ENCODE results near the gene BUB1.
A peak's percentile ranks its signal among the peaks of the same experiment; 100 is the strongest.
"Not testable (repeated sequence)": the region's sequence is repeated elsewhere in the genome, so short reads cannot be mapped to it uniquely, and the experiment has no call there.

BUB1 gene

GRCh38 chr2:110695146-110695898 lies 17.5 kb upstream of the BUB1 start:
- DNase-seq; intact Hi-C loops (cut with DNase I): not testable (repeated sequence)

DNA sequence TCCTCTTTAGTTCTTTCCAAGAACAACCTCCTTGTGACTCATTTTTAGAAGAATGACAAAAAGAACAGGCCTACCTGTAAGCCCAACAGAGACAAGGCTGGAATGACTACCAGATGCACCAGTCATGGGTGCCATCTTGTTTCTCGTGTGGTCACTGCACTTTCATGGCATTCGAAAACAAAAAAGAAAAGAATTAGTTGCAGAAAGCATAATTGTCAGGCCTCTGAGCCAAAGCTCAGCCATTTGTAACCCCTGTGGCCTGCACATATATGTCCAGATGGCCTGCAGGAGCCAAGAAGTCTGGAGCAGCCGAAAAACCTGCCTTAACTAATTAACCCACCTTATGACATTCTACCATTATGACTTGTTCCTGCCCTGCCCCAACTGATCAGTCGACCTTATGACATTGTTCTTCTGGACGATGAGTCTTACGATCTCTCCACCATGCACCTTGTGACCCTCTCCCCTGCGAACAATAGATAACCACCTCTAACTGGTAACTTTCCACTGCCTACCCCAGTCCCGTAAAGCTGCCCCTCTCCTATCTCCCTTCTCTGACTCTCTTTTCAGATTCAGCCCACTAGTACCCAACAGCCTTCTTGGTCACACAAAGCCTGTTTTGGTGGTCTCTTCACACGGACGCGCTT lies 13.9 kb upstream of the BUB1 start:
- no peak for DNase-seq
- intact Hi-C loops (cut with DNase I), result no loop called here

DNA sequence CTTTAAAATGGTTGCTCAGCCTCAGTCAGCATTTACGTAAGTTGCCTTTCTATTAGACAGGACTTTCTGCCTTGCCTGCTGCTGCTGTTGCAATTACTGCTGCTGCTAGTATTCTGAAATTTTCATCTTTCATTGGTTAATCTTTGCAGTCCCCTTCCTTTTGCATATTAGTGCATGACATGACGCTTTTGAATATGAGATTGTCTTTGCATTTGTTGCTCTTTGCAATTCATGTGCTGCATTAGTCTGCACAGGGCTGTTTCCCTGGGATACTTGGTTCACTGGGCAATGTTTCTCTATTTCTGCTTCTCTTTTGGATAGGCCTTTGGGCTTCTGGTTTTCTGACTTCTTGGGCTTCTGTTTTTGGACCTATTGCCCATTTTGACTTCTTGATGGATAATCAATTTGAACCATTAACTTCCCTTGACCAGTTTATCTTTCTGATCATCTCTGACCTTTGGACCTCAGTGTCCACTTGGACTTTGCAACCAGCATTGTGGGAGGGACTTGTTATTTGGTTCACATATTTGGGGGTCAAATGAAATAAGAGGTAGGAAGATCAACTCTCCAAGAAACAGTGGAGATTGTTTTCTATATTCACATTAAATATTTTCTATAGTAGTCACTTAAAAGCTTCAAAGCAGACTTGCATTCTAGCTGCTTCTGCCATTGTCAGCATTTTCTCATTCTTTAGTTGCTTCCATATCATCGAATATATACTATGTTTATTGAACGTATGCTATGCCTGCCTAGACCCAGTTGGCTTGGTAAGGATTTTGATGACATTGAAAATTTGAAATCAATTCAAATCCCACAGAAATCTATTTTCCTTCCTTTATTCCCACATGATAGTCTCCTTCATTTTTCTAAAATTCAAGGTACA lies 12.5 kb upstream of the BUB1 start:
- intact Hi-C loops (cut with DNase I), result no loop called here

GRCh38 chr2:110688594-110689091 lies 10.8 kb upstream of the BUB1 start:
- no peak for DNase-seq

More for the DNA sequence above, 12.5 kb upstream of the BUB1 start:
- DNase-seq, result no peak

GRCh38 chr2:110687775-110688484 lies 10.1 kb upstream of the BUB1 start:
- DNase-seq; intact Hi-C loops (cut with DNase I): not testable (repeated sequence)

More at GRCh38 chr2:110688594-110689091, 10.8 kb upstream of the BUB1 start:
- intact Hi-C loops (cut with DNase I), result no loop called here

- intact Hi-C loops (cut with DNase I), result no loop called here
- no peak for DNase-seq
Observed at GRCh38 chr2:110682872-110683271, 5.0 kb upstream of the BUB1 start.

GRCh38 chr2:110682267-110682666 lies 4.4 kb upstream of the BUB1 start:
- intact Hi-C loops (cut with DNase I), result no loop called here
- DNase-seq, result no peak

DNA sequence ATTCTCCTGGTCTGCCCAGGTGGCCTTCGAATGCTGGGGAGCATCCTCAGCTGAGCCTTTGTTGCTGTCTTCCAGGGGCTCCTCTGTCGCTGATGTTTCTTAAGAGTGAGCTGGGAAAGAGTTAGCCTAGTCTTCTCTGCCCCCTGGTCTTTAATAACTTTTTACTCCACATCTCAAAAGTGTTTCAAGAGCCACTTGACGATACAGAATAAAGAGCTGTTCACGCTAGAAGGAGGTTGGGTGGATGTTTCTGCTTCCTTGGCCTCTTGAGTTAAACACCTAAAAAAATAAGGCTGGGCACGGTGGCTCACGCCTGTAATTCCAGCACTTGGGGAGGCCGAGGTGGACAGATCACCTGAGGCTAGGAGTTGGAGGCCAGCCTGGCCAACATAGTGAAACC lies 2.8 kb upstream of the BUB1 start:
- intact Hi-C loops (cut with DNase I), result no loop called here
- no peak for DNase-seq

GRCh38 chr2:110679865-110680264 lies 2.0 kb upstream of the BUB1 start:
- no peak for DNase-seq
- intact Hi-C loops (cut with DNase I), result no loop called here

- intact Hi-C loops (cut with DNase I), result no loop called here
- peak in 2 of 42 donors; percentile 6 to 12 for DNase-seq
Observed at GRCh38 chr2:110679337-110679707, 1.5 kb upstream of the BUB1 start.

- intact Hi-C loops (cut with DNase I), result no loop called here
- DNase-seq, result peak in 40 of 42 donors; percentile 12 to 74 (median 43)
Observed at GRCh38 chr2:110678457-110679336, 834 bp upstream of the BUB1 start.

GRCh38 chr2:110677080-110677479 lies 783 bp downstream of the BUB1 start:
- no peak for DNase-seq
- intact Hi-C loops (cut with DNase I), result no loop called here

DNA sequence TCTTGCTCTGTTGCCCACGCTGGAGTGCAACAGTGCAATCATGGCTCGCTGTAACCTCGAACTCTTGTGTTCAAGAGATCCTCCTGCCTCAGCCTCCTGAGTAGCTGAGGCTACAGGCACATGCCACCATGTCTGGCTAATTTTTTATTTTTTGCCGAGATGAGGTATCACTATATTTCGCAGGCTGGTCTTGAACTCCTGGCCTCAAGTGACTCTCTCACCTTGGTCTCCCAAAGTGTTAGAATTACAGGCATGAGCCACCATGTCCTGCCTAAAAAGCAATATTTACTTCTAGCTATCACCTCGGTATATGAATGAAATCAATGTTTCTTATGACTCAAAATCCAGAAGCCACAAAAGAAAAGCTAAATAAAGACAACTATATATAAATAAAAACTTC lies 2.2 kb downstream of the BUB1 start:
- no peak for DNase-seq
- intact Hi-C loops (cut with DNase I), result no loop called here

- DNase-seq, result no peak
- intact Hi-C loops (cut with DNase I), result no loop called here
Observed at GRCh38 chr2:110674620-110675555, 3.0 kb downstream of the BUB1 start.

DNA sequence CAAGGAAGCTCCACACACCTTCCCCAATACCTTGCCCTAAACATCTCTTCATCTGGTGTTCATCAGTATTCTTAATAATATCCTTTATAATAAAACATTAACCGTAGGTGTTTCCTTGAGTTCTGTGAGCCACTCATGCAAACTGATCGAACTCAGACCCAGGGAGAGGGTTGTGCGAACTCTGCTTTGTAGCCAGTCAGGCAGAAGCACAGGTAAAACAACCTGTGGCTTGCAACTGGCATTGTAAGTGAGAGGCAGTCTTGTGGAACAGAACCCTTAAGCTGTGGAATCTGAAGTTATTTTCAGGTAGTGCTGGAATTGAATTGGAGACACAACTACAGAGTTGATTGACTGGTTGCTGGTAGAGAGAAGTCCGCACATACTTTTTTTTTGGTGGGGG lies 4.7 kb downstream of the BUB1 start:
- DNase-seq, result no peak
- intact Hi-C loops (cut with DNase I), result no loop called here

DNA sequence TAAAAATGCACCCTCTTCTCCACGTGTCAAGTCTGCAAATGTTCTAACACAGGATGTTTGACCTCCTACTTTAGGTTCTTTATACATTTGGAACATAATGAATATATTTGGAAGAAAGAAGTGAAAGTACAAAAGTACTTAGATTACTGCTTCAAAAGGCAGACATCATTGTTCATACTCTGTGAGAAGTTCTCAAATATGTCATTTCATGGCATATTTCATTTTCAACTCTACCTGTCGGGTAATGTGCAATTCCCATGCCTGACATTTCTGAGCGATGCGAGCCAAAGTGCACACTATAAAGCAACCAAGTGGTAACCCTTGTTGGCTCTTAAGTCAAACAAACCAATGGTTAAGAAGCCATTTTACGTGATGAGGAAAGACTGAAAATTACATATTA lies 7.0 kb downstream of the BUB1 start:
- no peak for DNase-seq
- intact Hi-C loops (cut with DNase I), result no loop called here

- no peak for DNase-seq
- intact Hi-C loops (cut with DNase I), result no loop called here
Observed at GRCh38 chr2:110669079-110669478, 8.8 kb downstream of the BUB1 start.
